ENCODE results near the gene COBLL1. TPM values are rescaled to one million over a fixed set of nuclear protein-coding genes. Genes with fewer than 3 reads are reported as not detected.
A peak's percentile ranks its signal among the peaks of the same experiment; 100 is the strongest.

The COBLL1 gene
- total RNA-seq, 1 donor from 2014 or later = 4.4 TPM

- no peak for DNase-seq (ENCODE audit: low read depth, low spot score)
Measured at GRCh38 chr2:164859251-164859818, 17.7 kb upstream of the COBLL1 start.

GRCh38 chr2:164852086-164852485, 10.5 kb upstream of the COBLL1 start:
- no peak for DNase-seq (ENCODE audit: low read depth, low spot score)

- DNase-seq (ENCODE audit: low read depth, low spot score) = no peak
Measured at GRCh38 chr2:164850235-164850634, 8.6 kb upstream of the COBLL1 start.

DNA sequence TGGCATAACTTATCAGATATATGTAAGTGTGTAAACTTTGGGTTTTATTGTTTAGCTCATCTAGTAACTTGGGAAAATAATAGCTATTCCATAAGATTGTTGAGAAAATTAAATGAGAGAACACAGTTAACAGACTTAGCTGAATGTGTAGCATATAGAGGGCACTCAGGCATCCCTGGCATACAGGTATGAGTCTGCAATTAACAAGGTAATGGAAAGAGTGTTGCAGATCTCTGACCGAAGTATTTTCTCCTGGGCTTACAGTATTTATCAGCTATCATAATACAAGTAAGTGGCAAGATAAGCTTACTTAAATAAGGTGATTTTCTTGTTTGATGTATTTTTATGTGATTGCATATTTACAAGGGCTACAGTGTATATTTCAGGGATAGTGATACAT, 7.9 kb upstream of the COBLL1 start:
- no peak for DNase-seq (ENCODE audit: low read depth, low spot score)

GRCh38 chr2:164847981-164848741, 6.5 kb upstream of the COBLL1 start:
- DNase-seq (ENCODE audit: low read depth, low spot score) = no peak

DNA sequence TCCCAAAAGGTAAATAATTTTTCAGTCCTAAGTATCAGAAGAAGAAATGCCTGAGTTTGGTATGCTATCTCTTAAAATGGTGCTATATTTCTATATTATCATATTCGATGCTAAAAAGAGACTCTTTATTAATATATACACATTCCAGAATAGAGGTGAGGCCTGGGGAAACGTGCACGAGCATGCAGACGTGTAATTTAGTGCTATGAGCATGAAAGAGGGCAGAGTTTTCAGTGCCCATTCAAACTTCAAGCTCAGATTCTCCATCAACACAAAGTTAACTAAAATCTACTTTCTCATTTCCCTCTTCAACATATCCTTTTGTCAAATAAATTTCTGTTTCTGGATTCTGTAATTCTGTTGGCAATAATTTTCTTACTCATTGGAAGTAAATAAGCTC, 5.7 kb upstream of the COBLL1 start:
- no peak for DNase-seq (ENCODE audit: low read depth, low spot score)

DNA sequence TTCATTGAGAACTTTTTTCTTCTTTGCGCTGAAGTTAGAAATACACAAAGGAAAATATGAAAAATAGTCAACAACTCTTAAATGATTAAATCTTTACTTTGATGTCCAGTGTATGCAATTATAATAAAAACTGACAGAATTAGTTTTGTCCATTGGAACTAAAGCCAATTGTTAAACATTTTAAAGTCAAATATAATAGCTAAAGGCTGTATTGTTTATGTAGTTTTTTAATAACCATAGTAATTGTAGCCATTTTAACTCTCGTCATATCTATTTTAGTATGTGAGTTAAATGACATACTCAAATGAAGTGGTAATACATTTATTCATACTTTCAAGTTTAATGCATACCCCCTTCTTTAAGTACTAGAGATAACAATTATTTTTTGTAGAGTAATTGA, 4.7 kb upstream of the COBLL1 start:
- no peak for DNase-seq (ENCODE audit: low read depth, low spot score)

GRCh38 chr2:164843346-164843911, 1.8 kb upstream of the COBLL1 start:
- DNase-seq (ENCODE audit: low read depth, low spot score) = no peak

DNA sequence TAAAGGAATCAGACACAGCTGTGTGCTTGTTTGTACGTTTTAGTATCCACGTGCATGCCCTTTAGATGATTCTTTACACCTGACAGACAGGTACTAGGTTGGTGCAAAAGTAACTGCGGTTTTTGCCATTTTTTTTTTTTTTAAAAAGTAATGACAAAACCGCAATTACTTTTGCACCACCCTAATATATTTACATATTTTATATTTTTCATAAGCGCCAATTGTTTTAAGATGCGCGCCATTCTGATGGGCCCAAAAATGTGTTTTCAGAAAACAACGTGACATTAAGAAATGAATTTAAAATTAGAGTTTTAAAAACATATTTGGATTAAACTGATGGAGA, 972 bp upstream of the COBLL1 start:
- no peak for DNase-seq (ENCODE audit: low read depth, low spot score)

GRCh38 chr2:164840930-164841718, 499 bp downstream of the COBLL1 start:
- DNase-seq (ENCODE audit: low read depth, low spot score) = peak; percentile 41

DNA sequence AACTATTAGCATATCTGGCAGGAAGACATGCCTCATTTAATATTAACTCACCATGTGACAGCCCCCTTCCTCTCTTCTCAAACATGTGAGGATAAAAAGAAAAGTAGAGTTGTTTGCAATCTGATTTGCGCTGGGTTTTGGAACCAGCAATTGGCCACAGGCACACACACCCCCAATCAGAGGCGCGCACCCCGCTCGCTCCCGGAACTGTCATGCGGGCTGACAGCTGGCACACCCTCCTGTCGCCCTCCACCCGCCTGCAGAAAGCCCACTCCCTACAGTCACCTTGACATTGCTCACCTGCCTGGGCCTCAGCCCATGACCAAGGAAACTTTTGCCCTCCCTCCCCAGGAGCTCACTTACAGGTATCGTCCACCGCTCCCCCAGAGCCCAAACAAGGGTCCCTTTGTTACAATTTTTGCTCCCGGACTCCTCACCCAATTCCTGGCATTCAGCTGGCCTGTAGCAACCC, 1.1 kb downstream of the COBLL1 start:
- no peak for DNase-seq (ENCODE audit: low read depth, low spot score)

DNA sequence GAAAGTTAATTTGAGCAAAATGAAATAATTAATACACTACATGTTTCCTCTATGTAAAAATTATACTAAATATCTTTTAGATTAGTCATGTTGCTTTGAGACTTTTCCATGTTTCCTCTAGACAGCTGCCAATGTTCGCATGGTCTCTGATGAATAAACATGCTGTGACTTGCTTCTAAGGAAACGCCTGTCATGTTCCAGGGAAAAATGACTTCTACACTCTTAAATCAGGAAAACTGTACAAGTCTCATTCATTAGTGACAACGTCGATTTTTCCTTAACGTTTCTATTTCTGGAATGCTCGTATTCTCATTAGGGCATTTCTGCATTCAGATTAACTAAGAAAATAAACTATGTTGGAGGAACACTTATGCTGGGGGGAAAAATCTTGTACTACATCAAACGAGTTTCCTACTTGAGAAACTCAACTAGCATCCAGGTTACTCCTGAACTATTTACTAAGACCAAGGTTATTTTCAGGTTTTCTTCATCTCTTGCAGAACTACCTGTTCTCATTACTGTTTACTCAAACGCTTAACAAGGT, 1.6 kb downstream of the COBLL1 start:
- DNase-seq (ENCODE audit: low read depth, low spot score) = peak; percentile 84

GRCh38 chr2:164837807-164838206, 3.8 kb downstream of the COBLL1 start:
- DNase-seq (ENCODE audit: low read depth, low spot score) = no peak

DNA sequence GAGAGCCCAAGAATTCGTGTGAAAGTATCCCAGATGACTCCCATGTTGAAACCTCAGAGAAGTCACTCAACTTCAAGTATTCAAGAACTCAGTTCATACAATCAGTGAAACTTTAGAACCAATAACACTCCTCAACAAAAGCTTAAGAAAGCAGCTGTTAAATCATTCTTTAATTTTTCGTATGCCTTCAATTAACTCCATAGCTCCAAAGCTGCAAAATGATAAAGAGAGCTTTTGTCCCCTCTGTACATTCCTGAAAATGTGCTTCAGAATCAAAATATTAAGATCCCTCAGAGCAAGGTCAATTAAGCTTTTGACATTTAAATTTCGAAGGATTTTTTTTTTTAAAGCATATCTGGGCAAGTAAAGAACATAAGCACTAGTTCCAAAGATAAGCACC, 4.7 kb downstream of the COBLL1 start:
- no peak for DNase-seq (ENCODE audit: low read depth, low spot score)

DNA sequence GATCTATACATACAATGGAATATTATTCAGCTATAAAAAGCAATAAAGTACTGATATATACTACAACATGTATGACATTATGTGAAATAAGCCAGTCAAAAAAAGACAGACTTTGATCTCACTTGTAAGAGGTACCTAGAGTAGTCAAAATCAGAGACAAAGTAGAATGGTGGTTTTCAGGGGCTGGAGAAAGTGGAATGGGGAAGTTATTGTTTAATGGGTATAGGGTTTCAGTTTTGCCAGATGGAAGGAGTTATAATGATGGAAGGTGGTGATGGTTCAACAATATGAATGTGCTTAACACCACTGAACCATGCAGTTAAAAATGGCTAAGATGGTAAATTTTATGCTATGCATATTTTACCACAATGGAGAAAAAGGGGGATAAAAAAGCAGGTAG, 6.3 kb downstream of the COBLL1 start:
- DNase-seq (ENCODE audit: low read depth, low spot score) = no peak

DNA sequence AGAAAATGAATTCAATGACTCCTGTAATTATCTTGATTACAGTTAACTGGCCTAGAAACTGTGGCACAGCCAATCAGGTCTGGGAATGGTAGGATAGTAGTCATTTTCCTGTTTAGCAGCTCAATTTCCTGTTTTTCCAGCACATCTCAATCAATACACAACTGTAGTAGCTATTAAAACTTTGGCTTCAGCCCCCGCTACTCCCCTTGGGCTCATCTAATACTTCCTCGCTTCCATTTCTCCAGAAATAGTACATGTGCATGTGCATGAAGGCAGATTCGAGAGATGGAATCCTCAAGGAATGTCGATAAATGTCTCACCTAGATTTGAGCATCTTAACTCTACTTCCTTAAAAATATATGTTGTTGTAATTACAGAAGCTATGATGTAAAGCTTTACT, 9.7 kb downstream of the COBLL1 start:
- DNase-seq (ENCODE audit: low read depth, low spot score) = no peak

DNA sequence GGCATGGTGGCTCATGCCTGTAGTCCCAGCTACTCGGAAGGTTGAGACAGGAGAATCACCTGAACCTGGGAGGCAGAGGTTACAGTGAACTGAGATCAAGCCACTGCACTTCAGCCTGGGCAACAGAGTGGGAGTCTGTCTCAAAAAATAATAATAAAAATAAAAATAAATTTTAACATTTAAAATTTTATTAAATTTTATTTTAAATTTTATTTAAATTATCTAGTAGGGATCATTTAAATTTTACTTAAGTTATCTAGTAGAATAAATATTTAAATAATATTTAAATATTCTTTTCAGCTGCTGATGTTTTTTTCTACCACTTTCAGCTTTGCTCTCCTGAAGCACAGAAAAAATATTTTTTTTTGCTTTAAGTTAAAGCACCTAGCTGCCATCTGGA, 10.4 kb downstream of the COBLL1 start:
- DNase-seq (ENCODE audit: low read depth, low spot score) = no peak

GRCh38 chr2:164826293-164827243, 15.1 kb downstream of the COBLL1 start:
- DNase-seq (ENCODE audit: low read depth, low spot score) = no peak

DNA sequence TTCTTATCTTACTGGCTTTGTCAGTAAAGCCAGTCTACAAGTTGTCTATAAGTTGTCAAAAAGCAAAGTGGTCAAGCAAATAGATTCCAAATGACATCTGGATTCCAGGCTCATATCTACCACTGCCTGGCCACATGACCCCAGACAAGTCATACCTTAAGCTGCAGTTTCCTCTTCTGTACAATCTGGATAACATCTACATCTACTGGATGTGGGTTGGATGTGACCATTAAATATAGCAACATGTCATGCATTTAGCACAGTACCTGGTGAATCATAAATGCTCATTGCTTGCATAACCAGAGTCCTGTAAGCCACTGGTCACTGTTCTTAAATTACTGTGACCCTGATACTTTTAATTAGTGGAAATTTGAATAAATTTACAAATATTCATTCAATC, 16.8 kb downstream of the COBLL1 start:
- no peak for DNase-seq (ENCODE audit: low read depth, low spot score)

DNA sequence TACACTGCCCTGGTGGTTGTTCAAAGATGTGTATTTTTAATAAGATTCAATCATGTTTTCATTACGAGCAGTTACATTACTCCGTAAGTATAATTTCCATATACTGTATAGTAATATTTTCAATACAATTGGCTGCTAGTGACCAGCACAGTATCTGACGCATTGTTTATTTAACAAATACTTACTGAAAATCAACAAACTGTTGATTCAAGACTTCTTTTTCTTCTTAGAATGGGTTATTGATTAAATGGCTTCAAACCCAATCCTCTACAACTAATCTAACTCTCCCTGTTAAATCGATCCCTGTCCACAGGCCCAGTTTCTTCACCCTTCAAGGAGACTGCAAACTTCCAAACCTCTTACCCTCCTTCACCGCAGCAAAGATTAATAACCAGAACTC, 18.5 kb downstream of the COBLL1 start:
- no peak for DNase-seq (ENCODE audit: low read depth, low spot score)

DNA sequence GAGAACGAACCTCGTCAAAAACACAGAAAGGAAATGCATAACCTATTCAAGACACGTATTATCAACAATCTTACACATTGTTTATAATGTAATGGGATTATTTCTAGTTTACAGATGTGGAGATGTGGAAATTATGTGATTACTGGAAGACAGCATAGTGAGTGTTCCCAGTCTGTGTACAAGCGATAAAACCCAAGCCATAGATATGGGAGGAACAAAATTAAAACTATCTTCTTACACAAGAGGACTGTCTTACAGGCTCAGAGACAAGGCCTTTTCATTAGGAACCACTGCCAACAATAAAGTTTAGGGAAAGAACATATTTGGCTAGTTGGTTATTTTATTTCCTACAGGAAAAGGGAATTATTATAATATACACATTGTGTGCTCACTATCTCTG, 20.3 kb downstream of the COBLL1 start:
- no peak for DNase-seq (ENCODE audit: low read depth, low spot score)
